ENCODE results near the gene WFDC5.

DNA sequence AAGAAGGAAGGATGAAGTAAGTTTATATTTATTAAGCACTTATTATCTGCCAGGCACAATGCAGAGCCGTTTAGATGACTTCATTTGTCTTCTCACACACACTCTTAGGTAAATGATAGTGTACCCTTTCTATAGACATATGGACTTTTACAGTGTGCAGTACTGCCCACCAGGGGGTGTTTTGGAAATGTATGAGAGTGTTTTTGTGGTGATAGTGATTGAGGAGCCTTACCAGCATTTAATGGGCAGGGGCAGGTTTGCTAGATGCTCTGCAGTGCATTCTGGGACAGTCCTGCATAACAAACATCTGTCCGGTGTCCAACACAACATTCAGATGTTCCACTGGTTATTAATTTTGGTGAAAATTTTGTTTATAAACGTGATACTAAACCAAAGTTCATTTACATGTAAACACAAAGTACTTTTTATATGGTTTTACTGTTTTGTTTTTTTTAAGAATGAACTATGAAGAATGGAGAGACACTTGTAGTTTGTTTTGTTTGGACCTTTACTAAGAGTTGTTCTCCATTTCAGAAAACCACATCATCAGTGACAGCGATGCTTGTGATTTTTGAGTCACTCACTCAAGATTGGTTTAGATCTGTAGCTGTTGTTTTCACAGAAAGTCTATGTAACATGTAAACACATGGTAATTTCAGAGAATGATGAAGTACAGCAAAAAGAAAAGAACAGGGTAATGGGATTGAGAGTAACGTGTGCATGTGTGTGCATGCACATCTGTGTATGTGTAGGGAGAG, 33.9 kb downstream of the WFDC5 start:
- TF ChIP-seq, protein P1, sequence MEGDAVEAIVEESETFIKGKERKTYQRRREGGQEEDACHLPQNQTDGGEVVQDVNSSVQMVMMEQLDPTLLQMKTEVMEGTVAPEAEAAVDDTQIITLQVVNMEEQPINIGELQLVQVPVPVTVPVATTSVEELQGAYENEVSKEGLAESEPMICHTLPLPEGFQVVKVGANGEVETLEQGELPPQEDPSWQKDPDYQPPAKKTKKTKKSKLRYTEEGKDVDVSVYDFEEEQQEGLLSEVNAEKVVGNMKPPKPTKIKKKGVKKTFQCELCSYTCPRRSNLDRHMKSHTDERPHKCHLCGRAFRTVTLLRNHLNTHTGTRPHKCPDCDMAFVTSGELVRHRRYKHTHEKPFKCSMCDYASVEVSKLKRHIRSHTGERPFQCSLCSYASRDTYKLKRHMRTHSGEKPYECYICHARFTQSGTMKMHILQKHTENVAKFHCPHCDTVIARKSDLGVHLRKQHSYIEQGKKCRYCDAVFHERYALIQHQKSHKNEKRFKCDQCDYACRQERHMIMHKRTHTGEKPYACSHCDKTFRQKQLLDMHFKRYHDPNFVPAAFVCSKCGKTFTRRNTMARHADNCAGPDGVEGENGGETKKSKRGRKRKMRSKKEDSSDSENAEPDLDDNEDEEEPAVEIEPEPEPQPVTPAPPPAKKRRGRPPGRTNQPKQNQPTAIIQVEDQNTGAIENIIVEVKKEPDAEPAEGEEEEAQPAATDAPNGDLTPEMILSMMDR (conservative IDR thresholded peaks at IDR 0.05), result peak; percentile 62
- TF ChIP-seq ZFX (IDR thresholded peaks at IDR 0.05), result no peak

All from C4-2B (cell line).